GM21529 (cell line): ENCODE results near the gene DOCK6.
A peak's percentile ranks its signal among the peaks of the same experiment; 100 is the strongest.
"Not testable (repeated sequence)": the region's sequence is repeated elsewhere in the genome, so short reads cannot be mapped to it uniquely, and the experiment has no call there.

Experiments
- ATAC-seq: cut with Tn5 transposase; IDR thresholded peaks from one replicate; pipeline ENCODE4 v1.9.1; 2021; ENCODE audit not compliant: unreplicated experiment

Gene DOCK6

GRCh38 chr19:11199517-11199916 lies 62.8 kb downstream of the DOCK6 start:
- ATAC-seq = no peak

GRCh38 chr19:11198769-11199424 lies 63.4 kb downstream of the DOCK6 start:
- no peak for ATAC-seq

- ATAC-seq = no peak
Observed at GRCh38 chr19:11198175-11198534, 64.2 kb downstream of the DOCK6 start.

- ATAC-seq = peak; percentile 75
Observed at GRCh38 chr19:11197291-11198174, 64.8 kb downstream of the DOCK6 start, which contains the start of gene KANK2. TSS of gene KANK2 (minus strand) at chr19:11197545. CDS start at chr19:11194511, 3,034 bp downstream.

- no peak for ATAC-seq
Observed at GRCh38 chr19:11196406-11197287, 65.7 kb downstream of the DOCK6 start.

- ATAC-seq = no peak
Observed at GRCh38 chr19:11195681-11196080, 66.6 kb downstream of the DOCK6 start.

- ATAC-seq = no peak
Observed at GRCh38 chr19:11194656-11195558, 67.4 kb downstream of the DOCK6 start.

GRCh38 chr19:11194173-11194572 lies 68.2 kb downstream of the DOCK6 start:
- no peak for ATAC-seq

GRCh38 chr19:11192957-11193939 lies 69.1 kb downstream of the DOCK6 start:
- ATAC-seq = no peak

- no peak for ATAC-seq
Observed at GRCh38 chr19:11191934-11192333, 70.4 kb downstream of the DOCK6 start.

- ATAC-seq = no peak
Observed at GRCh38 chr19:11191273-11191755, 71.0 kb downstream of the DOCK6 start.

- no peak for ATAC-seq
Observed at GRCh38 chr19:11190501-11190900, 71.8 kb downstream of the DOCK6 start.

- ATAC-seq = no peak
Observed at GRCh38 chr19:11187441-11187840, 74.9 kb downstream of the DOCK6 start.

GRCh38 chr19:11182994-11183393 lies 79.3 kb downstream of the DOCK6 start:
- no peak for ATAC-seq

GRCh38 chr19:11181488-11181887 lies 80.8 kb downstream of the DOCK6 start:
- no peak for ATAC-seq

- not testable (repeated sequence) for ATAC-seq
Observed at GRCh38 chr19:11180975-11181374, 81.3 kb downstream of the DOCK6 start.

- no peak for ATAC-seq
Observed at GRCh38 chr19:11180346-11180745, 82.0 kb downstream of the DOCK6 start.

GRCh38 chr19:11179716-11180297 lies 82.5 kb downstream of the DOCK6 start:
- peak; percentile 58 for ATAC-seq

GRCh38 chr19:11179145-11179465 lies 83.2 kb downstream of the DOCK6 start:
- ATAC-seq = not testable (repeated sequence)
